Measurements from ENCODE around the gene MAP2. TPM values are rescaled to one million over a fixed set of nuclear protein-coding genes. Genes with fewer than 3 reads are reported as not detected.

The MAP2 gene
- total RNA-seq, 2 donors from 2014 or later: 1.8 TPM

- peaks cover 68% of the 10 kb centered on the region for H3K27me3 ChIP-seq (ENCODE audit: control insufficient read depth, insufficient read depth, low read length, poor library complexity, severe bottlenecking)
- H3K27ac ChIP-seq (ENCODE audit: low read depth, low read length): no peak overlapping the region
- Mint-ChIP-seq H3K9me3 (no peaks in the 10 kb centered on the region), H3K27ac (no peak overlapping the region), H3K27me3 (ENCODE audit: insufficient read depth) (peaks cover 89% of the 10 kb centered on the region), H3K4me1 (no peaks in the 10 kb centered on the region), H3K4me3 (no peak overlapping the region), H3K36me3 (ENCODE audit: low read depth) (no peaks in the 10 kb centered on the region)
- no peak for TF ChIP-seq CTCF (conservative IDR thresholded peaks at IDR 0.05)
- 83 to 93% methylated on average over 1 to 3 of the region's 3 CpGs for WGBS, 2 experiments (ENCODE audit: insufficient coverage in 1 of 2, insufficient read length in 1 of 2)
- DNase-seq: no peak
- H3K9ac ChIP-seq (ENCODE audit: extremely low read depth, low read length, poor library complexity, severe bottlenecking): no peak overlapping the region
- H3K36me3 ChIP-seq (ENCODE audit: control insufficient read depth, insufficient read depth, low read length): no peaks in the 10 kb centered on the region
- no peaks in the 10 kb centered on the region for H3K4me1 ChIP-seq (ENCODE audit: control insufficient read depth, insufficient read depth, low read length)
- H3K9me3 ChIP-seq (ENCODE audit: control insufficient read depth, low read length): no peaks in the 10 kb centered on the region
- H3K4me3 ChIP-seq (ENCODE audit: low read length): no peak overlapping the region
These were observed 339.3 kb downstream of the MAP2 start for GRCh38 chr2:209763106-209763505.

GRCh38 chr2:209766613-209767012, 342.8 kb downstream of the MAP2 start:
- no peaks in the 10 kb centered on the region for H3K9me3 Mint-ChIP-seq
- H3K9me3 ChIP-seq (ENCODE audit: control insufficient read depth, low read length): no peaks in the 10 kb centered on the region
- H3K36me3 Mint-ChIP-seq (ENCODE audit: low read depth): no peaks in the 10 kb centered on the region
- no peak overlapping the region for H3K4me3 ChIP-seq (ENCODE audit: low read length)
- no peaks in the 10 kb centered on the region for H3K4me1 Mint-ChIP-seq
- H3K27me3 ChIP-seq (ENCODE audit: control insufficient read depth, insufficient read depth, low read length, poor library complexity, severe bottlenecking): peaks cover 67% of the 10 kb centered on the region
- H3K9ac ChIP-seq (ENCODE audit: extremely low read depth, low read length, poor library complexity, severe bottlenecking): no peak overlapping the region
- H3K4me1 ChIP-seq (ENCODE audit: control insufficient read depth, insufficient read depth, low read length): no peaks in the 10 kb centered on the region
- TF ChIP-seq CTCF (conservative IDR thresholded peaks at IDR 0.05): no peak
- DNase-seq: no peak
- no peak overlapping the region for H3K27ac ChIP-seq (ENCODE audit: low read depth, low read length)
- H3K27ac Mint-ChIP-seq: no peak overlapping the region
- no peaks in the 10 kb centered on the region for H3K36me3 ChIP-seq (ENCODE audit: control insufficient read depth, insufficient read depth, low read length)
- peaks cover 86% of the 10 kb centered on the region for H3K27me3 Mint-ChIP-seq (ENCODE audit: insufficient read depth)
- WGBS, 2 experiments (ENCODE audit: insufficient coverage in 1 of 2, insufficient read length in 1 of 2): 96 to 100% methylated on average over 1 of the region's 1 CpG
- no peak overlapping the region for H3K4me3 Mint-ChIP-seq

- H3K9me3 ChIP-seq (ENCODE audit: control insufficient read depth, low read length): no peaks in the 10 kb centered on the region
- H3K27me3 Mint-ChIP-seq (ENCODE audit: insufficient read depth): peaks cover 79% of the 10 kb centered on the region
- H3K9ac ChIP-seq (ENCODE audit: extremely low read depth, low read length, poor library complexity, severe bottlenecking): no peak overlapping the region
- H3K27ac ChIP-seq (ENCODE audit: low read depth, low read length): no peak overlapping the region
- H3K4me3 Mint-ChIP-seq: no peak overlapping the region
- no peak for DNase-seq
- H3K27me3 ChIP-seq (ENCODE audit: control insufficient read depth, insufficient read depth, low read length, poor library complexity, severe bottlenecking): peaks cover 60% of the 10 kb centered on the region
- no peak overlapping the region for H3K4me3 ChIP-seq (ENCODE audit: low read length)
- no peak overlapping the region for H3K27ac Mint-ChIP-seq
- no peaks in the 10 kb centered on the region for H3K9me3 Mint-ChIP-seq
- H3K4me1 ChIP-seq (ENCODE audit: control insufficient read depth, insufficient read depth, low read length): no peaks in the 10 kb centered on the region
- 64% methylated on average over 2 of the region's 2 CpGs; no CpG with 5 or more reads in 1 of the 2 experiments for WGBS, 2 experiments (ENCODE audit: insufficient coverage in 1 of 2, insufficient read length in 1 of 2)
- H3K4me1 Mint-ChIP-seq: peaks cover under 1% of the 10 kb centered on the region
- no peak for TF ChIP-seq CTCF (conservative IDR thresholded peaks at IDR 0.05)
- H3K36me3 Mint-ChIP-seq (ENCODE audit: low read depth): no peaks in the 10 kb centered on the region
- H3K36me3 ChIP-seq (ENCODE audit: control insufficient read depth, insufficient read depth, low read length): no peaks in the 10 kb centered on the region
These were observed 343.5 kb downstream of the MAP2 start for GRCh38 chr2:209767316-209767715.
